ENCODE results near the gene HLA-DMA.
"Not testable (repeated sequence)": the region's sequence is repeated elsewhere in the genome, so short reads cannot be mapped to it uniquely, and the experiment has no call there.

HLA-DMA gene

DNA sequence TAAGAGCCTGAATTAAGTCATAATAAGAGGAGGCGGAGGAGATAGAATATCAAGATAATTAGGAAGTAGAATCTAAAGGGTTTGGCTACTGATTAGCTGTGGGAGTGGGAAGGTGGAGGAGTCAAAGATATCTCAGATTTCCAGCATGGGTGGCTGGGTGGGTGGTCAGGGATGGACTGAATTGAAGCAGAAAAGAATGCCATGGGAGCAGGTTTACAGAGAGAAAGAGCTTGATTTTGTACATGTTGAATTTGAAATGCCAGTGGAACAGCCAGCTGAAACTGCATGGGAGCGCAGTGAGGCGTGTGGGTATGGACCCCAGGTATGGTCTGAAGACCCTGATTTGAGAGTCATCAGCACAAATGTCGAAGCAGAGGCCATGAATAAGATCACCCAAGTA is 1.4 kb upstream of the HLA-DMA start:
- no peak for DNase-seq

- DNase-seq = no peak
Measured at GRCh38 chr6:32953775-32954174, 878 bp upstream of the HLA-DMA start.

- no peak for DNase-seq
Measured at GRCh38 chr6:32950449-32950848, 2.4 kb downstream of the HLA-DMA start.

GRCh38 chr6:32950010-32950409 is 2.9 kb downstream of the HLA-DMA start:
- no peak for DNase-seq

DNA sequence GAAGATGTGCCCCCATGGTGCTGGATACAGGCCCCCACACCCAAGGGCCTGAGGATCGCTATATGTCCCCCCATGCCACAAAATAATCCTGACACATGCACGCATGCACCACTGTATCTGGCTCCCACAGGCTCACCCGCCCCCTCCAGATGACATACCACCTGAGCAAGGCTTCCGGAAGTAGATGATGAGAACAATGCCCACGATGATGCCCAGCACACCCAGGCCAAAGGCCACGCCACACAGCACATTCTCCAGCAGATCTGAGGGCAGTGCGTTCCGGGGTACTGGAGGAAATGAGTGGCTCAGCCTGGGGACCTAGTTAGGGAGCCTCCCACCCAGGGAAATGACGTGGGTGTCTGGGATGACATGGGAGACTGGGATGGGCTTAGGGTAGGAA is 3.8 kb downstream of the HLA-DMA start:
- no peak for DNase-seq

DNA sequence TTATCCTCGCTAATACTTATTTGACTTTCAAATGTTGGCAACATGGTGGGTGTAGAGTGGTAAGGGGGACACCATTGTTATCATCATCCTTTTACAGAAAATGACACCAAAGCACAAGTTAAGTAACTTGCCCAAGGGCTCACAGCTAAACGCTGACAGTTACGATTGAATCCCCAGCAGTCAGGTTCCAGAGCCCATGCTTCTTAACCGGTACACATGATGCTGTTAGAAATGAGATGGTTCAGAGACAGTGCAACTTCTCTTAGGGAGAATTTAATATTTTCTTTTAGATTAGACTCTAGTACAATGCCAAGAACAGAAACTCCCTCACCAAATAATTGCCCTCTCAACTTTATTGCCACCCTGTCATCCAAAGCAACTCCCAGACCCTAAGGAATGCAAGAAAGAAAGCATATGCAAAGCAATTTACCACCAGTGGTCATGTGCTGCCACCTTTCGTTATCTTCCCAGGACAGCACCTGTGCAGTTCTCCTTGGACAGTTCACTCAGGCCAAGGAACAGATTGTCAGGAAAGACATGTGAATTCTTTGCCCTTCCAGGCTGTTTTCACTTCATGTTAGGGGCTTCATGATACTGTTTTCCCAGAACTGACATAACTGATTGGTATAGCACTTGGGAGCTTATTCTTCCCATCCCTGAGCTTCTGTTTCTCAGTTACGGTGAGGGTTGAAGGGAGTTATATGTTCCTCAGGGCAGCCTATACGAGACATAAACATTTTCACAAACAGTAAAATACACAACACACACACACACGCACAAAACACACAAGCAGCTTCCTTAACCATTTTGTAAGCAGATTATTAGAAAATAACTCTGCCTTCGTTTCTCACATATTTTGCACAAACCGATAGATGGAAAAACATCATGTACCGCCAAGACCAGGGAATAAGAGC is 5.1 kb downstream of the HLA-DMA start:
- DNase-seq = peak; percentile 35

DNA sequence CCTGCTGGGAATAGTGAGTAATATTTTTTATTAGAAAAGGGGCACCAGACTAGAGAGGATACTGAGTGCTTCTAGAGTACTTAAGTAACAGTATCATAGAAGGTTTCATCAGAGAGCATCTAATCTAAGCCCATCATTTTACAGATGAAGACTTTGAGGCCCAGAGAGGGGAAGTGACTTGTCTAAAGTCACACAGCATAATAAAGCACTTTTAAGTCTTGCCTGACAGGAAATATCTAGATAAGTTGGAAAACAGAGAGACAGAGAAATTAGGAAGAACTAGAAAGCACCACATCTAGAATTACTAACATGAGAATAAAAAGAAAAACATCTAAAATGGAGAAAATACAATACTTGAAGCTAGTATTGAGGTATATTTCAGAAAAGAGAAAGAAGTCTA is 6.0 kb downstream of the HLA-DMA start:
- no peak for DNase-seq

DNA sequence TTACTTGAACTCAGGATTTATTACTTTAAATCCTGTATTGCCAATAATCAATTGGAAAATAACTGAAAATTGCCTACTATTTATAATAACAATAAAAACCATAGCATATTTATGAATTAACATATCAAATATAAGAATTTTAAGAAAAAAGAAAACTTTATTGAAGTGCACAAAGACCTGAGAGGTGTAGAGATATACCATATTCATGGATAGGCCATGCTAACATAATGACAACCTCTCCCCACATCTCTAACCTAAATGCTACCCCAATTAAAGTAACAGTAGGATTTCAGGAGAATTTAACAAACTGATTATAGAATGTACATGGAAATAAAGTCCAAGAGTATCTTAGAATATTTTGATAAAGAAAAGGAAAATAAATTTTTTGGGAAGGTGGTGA is 6.9 kb downstream of the HLA-DMA start:
- no peak for DNase-seq

- DNase-seq = peak; percentile 56
Measured at GRCh38 chr6:32945108-32945760, 7.7 kb downstream of the HLA-DMA start.

- DNase-seq = peak; percentile 48
Measured at GRCh38 chr6:32943864-32944649, 8.8 kb downstream of the HLA-DMA start.

GRCh38 chr6:32942555-32943123 is 10.3 kb downstream of the HLA-DMA start:
- DNase-seq = not testable (repeated sequence)

DNA sequence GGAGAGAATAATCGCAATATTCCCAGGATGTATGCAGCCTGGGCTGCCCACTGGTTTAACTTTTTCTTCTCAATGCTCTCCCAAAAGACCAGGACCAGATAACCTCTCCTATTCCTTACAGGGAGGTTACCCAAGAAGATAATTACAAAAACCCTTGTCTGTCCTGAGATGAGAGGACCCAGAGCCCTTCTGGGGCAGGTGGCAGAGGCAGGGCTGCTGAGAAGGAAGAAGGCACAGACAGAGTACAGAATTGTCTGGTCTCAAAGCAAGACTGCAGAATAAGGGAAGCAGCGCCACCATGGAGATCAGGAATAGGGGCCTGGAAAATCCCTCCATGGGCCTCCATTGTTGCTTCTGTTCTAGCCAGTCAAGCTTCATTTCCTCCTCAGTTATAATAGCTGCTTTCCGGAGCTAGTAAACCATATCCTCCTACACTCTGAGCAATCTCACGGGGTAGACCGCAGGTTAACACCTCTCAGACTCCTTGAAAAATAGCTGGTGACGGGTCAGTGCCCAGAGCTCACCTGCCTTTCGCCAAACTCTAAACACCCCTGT is 11.6 kb downstream of the HLA-DMA start:
- peak; percentile 61 for DNase-seq

DNA sequence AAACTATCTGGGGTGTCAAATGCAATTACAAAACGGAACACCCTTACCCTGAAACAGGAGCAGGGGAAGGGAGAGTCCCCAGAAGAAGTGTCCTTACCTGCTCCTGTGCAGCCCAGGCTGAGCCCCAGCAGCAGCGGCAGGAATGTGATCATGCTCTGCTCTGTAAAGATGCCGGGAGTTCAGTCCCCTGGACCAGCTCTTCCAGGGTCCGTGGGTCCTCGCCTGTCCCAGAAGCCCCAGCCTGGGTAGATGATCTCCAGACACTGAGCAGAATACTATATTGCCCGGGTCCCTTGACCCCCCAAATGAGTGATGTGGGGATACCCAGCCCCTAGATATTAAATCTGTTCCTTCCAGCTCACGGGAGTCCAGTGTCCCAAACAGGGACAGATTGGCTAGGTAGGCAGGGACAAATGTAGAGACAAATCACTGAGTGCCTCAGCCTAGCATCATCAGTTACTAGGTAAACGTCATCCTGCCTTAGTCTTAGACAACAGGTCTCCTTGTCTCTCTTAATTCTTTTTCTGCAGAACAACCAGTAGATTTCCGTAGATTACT is 12.2 kb downstream of the HLA-DMA start, which contains the start of gene HLA-DMB:
Gene HLA-DMB (minus strand): TSS at position 373 of the 558 bp plus-strand sequence. CDS start 221 bp downstream, at position 152.
- DNase-seq = peak; percentile 44

GRCh38 chr6:32938494-32938893 is 14.4 kb downstream of the HLA-DMA start:
- no peak for DNase-seq

- no peak for DNase-seq
Measured at GRCh38 chr6:32937230-32937633, 15.7 kb downstream of the HLA-DMA start.

- no peak for DNase-seq
Measured at GRCh38 chr6:32936239-32937152, 16.4 kb downstream of the HLA-DMA start.

DNA sequence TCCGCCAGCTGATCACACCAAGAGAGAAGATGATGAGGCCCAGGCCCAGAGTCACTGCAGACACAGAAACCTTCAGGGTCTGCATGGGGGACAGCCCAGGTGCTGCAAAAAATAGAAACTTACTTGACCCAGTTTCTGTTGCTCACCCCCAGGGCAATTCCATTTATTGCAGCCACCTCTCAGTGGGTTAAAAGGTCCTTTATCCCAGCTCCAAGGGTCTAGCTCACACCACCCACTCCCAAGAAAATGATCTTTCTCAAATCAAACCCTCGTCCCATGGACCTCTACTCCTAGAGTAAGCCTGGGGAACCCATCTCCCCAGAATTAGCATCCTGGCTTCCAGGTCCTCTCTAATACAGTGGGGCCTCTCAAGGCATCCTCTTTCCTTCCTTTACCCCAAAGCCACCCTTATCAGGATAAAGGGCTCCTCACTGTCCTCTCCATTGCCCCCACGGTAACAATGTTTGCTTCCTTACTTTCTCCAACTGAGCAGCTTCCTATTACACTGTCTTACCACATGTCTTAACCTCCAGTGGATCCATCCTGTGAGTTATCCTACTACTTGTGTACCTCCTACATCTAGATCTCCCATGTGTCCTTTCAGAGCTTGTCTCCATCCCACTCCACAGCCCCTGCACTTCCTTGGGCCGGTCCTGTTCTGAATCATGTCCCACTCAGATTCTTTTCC is 17.2 kb downstream of the HLA-DMA start:
- DNase-seq = no peak

DNA sequence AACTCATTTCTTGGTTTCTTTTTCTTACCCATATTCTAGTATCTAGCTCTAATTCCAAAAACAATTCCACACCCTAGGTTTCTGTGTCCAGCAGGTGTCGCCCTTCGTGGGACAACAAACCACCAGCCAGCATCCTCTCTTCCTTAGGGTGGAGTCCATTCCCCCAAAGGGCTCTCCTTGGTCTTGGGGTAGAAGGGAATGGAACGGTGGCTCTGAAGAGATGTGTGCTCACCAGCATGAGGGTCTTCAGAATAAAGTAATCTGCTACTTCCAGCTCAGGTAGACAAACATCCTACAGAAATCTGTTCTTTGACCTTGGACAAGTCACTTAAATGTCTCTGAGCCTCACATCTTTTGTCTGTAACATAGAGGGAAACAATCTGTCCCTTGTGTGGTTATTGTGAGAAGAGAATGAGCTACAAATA is 19.2 kb downstream of the HLA-DMA start:
- peak; percentile 85 for DNase-seq

DNA sequence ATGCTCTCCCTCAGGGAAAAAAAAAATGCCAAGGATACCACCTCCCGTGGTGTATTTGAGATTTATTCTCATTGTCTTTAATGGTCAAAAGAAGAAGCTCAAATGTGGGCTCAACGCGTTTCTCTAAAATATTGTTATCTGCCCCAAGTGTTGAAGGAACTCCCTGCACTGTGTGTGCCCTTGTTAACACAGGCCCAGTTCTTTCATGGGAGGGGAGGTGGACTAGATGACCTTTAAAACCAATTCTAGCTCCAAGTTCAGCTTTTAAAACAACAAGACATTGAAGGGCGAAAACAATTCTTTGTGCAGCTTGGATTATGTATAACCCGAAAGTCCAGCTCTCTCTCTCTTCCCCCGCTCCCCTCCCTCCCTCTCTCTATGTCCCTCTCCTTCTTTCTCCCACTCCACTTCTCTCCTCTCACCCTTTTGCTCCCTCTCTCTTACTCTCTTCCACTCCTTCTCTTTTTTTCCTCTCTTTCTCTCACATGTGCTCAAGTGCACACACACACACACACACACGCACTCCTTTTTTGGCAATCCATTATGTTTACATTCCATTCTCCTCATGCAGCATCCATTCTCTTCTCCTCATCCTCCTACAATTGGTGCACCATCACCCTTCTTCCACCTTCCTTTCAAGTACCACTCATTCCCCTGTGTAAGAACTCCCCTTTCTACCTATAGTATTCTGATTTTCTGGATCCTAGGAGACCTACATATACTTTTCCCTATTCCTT is 20.6 kb downstream of the HLA-DMA start:
- DNase-seq = no peak

DNA sequence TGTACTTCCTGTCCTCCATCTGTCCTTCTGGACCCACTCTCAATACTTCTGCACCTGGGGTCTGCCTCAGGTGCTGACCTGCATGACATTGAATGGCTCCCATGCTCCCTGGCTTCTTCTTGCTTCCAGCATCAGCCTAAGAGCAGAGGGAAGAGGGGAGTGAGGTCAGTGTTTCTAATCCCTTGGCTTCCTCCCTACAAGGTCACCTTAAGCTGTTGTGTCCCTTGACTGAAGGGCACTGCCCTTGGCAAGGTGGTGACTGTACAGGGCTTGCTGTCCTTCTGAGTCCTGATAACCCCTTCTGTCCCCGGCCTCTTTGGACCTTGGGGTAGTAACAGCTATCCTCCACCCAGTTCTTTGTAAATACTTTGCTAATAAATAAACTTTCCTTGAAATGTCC is 21.7 kb downstream of the HLA-DMA start:
- no peak for DNase-seq
